Muscle layer of duodenum (tissue), 2 donors: ENCODE data around the gene FPR3.

ENCODE experiments used
- H3K27ac ChIP-seq: one replicate; pipeline ENCODE4 v1.7.0; 2013; ENCODE audit warnings: mild to moderate bottlenecking, low read length
- H3K27me3 ChIP-seq: one replicate; pipeline ENCODE4 v1.7.0; 2013; ENCODE audit warnings: low read depth, mild to moderate bottlenecking, control low read depth, low read length
- H3K36me3 ChIP-seq, 2 donors: one replicate each; pipeline ENCODE4 v1.7.0; 2013; ENCODE audit warnings: low read length in 2 of 2, control low read depth in 1 of 2, mild to moderate bottlenecking in 1 of 2; ENCODE audit not compliant: insufficient read depth in 2 of 2, control insufficient read depth in 1 of 2
- H3K4me1 ChIP-seq, 2 donors: one replicate each; pipeline ENCODE4 v1.7.0; 2013; ENCODE audit warnings: low read length in 2 of 2, mild to moderate bottlenecking in 2 of 2, control low read depth in 1 of 2, moderate library complexity in 1 of 2; ENCODE audit not compliant: insufficient read depth in 2 of 2, control insufficient read depth in 1 of 2
- H3K4me3 ChIP-seq, 2 donors: one replicate each; pipeline ENCODE4 v1.7.0; 2013; ENCODE audit warnings: low read length in 2 of 2, low read depth in 1 of 2, mild to moderate bottlenecking in 1 of 2
- H3K9me3 ChIP-seq, 2 donors: one replicate each; pipeline ENCODE4 v1.7.0; 2013; ENCODE audit warnings: low read length in 2 of 2, control low read depth in 1 of 2, mild to moderate bottlenecking in 1 of 2; ENCODE audit not compliant: control insufficient read depth in 1 of 2
- donor health status: healthy.

Gene FPR3

GRCh38 chr19:51784922-51785690 lies 9.9 kb upstream of the FPR3 start:
- peak overlapping the region; percentile 53 for H3K27ac ChIP-seq

GRCh38 chr19:51786646-51787494 lies 8.1 kb upstream of the FPR3 start:
- H3K4me3 ChIP-seq = no peak overlapping the region
- no peaks in the 10 kb centered on the region for H3K27me3 ChIP-seq
- no peak overlapping the region for H3K27ac ChIP-seq
- no peaks in the 10 kb centered on the region for H3K9me3 ChIP-seq
- no peaks in the 10 kb centered on the region for H3K4me1 ChIP-seq
- H3K36me3 ChIP-seq = no peaks in the 10 kb centered on the region

More at GRCh38 chr19:51784922-51785690, 9.9 kb upstream of the FPR3 start:
- Histone ChIP-seq H3K27me3 (no peaks in the 10 kb centered on the region), H3K4me1 (no peaks in the 10 kb centered on the region), H3K4me3 (no peak overlapping the region), H3K9me3 (no peaks in the 10 kb centered on the region), H3K36me3 (no peaks in the 10 kb centered on the region)

GRCh38 chr19:51788029-51788428 lies 6.9 kb upstream of the FPR3 start:
- Histone ChIP-seq H3K4me1 (no peaks in the 10 kb centered on the region), H3K36me3 (no peaks in the 10 kb centered on the region), H3K4me3 (no peak overlapping the region), H3K27me3 (no peaks in the 10 kb centered on the region), H3K9me3 (no peaks in the 10 kb centered on the region), H3K27ac (no peak overlapping the region)

- Histone ChIP-seq H3K4me3 (no peak overlapping the region), H3K4me1 (no peaks in the 10 kb centered on the region), H3K9me3 (no peaks in the 10 kb centered on the region), H3K27ac (no peak overlapping the region), H3K27me3 (no peaks in the 10 kb centered on the region), H3K36me3 (no peaks in the 10 kb centered on the region)
Measured at GRCh38 chr19:51789061-51789795, 5.7 kb upstream of the FPR3 start.

GRCh38 chr19:51792932-51793331 lies 2.0 kb upstream of the FPR3 start:
- Histone ChIP-seq H3K36me3 (no peaks in the 10 kb centered on the region), H3K27me3 (no peaks in the 10 kb centered on the region), H3K4me3 (no peak overlapping the region), H3K4me1 (no peaks in the 10 kb centered on the region), H3K9me3 (no peaks in the 10 kb centered on the region), H3K27ac (no peak overlapping the region)

GRCh38 chr19:51793994-51794393 lies 963 bp upstream of the FPR3 start:
- Histone ChIP-seq H3K27ac (no peak overlapping the region), H3K9me3 (no peaks in the 10 kb centered on the region), H3K4me3 (no peak overlapping the region), H3K27me3 (no peaks in the 10 kb centered on the region), H3K4me1 (peaks cover 0 to 2% of the 10 kb centered on the region in 2 donors), H3K36me3 (no peaks in the 10 kb centered on the region)

GRCh38 chr19:51796195-51796679 lies 1.3 kb downstream of the FPR3 start:
- H3K9me3 ChIP-seq = no peaks in the 10 kb centered on the region
- no peaks in the 10 kb centered on the region for H3K27me3 ChIP-seq
- no peaks in the 10 kb centered on the region for H3K36me3 ChIP-seq
- peak overlapping the region in 1 of 2 donors; percentile 26 for H3K4me3 ChIP-seq
- H3K4me1 ChIP-seq = peaks cover 0 to 13% of the 10 kb centered on the region in 2 donors
- H3K27ac ChIP-seq = peak overlapping the region; percentile 28

GRCh38 chr19:51797480-51797879 lies 2.5 kb downstream of the FPR3 start:
- Histone ChIP-seq H3K27ac (peak overlapping the region; percentile 28), H3K36me3 (no peaks in the 10 kb centered on the region), H3K27me3 (no peaks in the 10 kb centered on the region), H3K4me3 (peak overlapping the region in 1 of 2 donors; percentile 26), H3K4me1 (peaks cover 0 to 13% of the 10 kb centered on the region in 2 donors), H3K9me3 (no peaks in the 10 kb centered on the region)

GRCh38 chr19:51798062-51798461 lies 3.1 kb downstream of the FPR3 start:
- H3K4me1 ChIP-seq = peaks cover 0 to 13% of the 10 kb centered on the region in 2 donors

GRCh38 chr19:51799034-51799773 lies 4.2 kb downstream of the FPR3 start:
- no peaks in the 10 kb centered on the region for H3K36me3 ChIP-seq
- H3K27ac ChIP-seq = peak overlapping the region; percentile 42
- H3K4me3 ChIP-seq = peak overlapping the region; percentile 10 to 28
- H3K9me3 ChIP-seq = no peaks in the 10 kb centered on the region
- H3K27me3 ChIP-seq = no peaks in the 10 kb centered on the region
- H3K4me1 ChIP-seq = peaks cover 0 to 13% of the 10 kb centered on the region in 2 donors

More at GRCh38 chr19:51798062-51798461, 3.1 kb downstream of the FPR3 start:
- H3K27me3 ChIP-seq = no peaks in the 10 kb centered on the region
- H3K4me3 ChIP-seq = no peak overlapping the region
- H3K9me3 ChIP-seq = no peaks in the 10 kb centered on the region
- H3K36me3 ChIP-seq = no peaks in the 10 kb centered on the region
- peak overlapping the region; percentile 52 for H3K27ac ChIP-seq
